ENCODE results near the gene NINL.

GRCh38 chr20:25543068-25543467 is 42.3 kb downstream of the NINL start:
- TF ChIP-seq CTCF (IDR thresholded peaks at IDR 0.05), result no peak
- no peak for TF ChIP-seq POLR2A (IDR thresholded peaks at IDR 0.05)
